Hematopoietic multipotent progenitor cell treated with erythropoietin and hydrocortisone succinate and interleukin-3 and kit ligand, for 15 days (in vitro differentiated cells): ENCODE measurements around the gene KCNH1.

Experiments used
- DNase-seq: peaks from one replicate; pipeline ENCODE4 v3.0.0-alpha.2; 2015; ENCODE audit warnings: low spot score

The KCNH1 gene

GRCh38 chr1:210711825-210712612 is 421.9 kb downstream of the KCNH1 start:
- no peak for DNase-seq

GRCh38 chr1:210709701-210710100 is 424.2 kb downstream of the KCNH1 start:
- no peak for DNase-seq

DNA sequence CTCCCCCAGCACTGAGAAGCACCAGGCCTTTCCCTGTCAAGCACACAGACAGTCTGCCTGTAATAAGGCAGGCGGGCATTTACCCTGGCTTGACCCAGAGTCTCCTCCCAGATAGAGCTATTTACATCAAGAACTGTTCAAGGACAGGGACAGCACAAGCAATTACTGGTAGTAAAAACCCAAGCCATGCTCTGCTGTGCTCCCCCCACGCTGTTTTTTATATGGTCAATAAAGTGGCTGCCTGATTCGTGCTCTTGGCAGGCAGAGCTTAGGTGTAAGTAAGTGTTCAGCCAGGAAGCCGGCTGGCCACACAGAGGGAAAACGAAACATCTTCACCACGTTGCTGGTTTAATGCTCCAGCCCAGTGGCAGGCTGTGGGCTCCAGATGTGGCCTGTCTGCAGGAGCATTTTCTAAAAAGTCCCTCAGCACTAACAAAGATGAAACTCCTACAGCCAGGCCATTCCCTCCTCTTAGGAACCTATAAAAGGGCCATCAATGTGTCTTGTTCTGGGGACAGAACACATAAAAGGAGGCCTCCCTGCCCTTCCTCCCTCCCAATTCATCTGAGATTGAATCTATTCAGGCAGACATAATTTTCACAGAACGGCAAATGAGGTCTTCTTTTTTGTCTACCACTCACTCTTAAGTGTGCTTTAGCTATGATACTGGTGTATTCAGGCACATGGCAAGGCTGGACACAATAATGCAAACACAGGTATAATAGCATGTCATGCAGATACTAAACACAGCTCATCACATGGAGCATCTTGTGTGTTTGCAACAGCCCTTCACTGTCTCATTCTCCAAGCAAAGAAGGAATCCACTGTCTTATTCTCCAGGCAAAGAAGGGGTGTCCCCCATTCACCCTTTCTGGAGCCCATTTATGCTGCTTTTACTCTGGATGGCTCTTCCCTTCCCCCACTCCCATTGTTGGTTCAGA is 426.4 kb downstream of the KCNH1 start:
- DNase-seq: no peak

DNA sequence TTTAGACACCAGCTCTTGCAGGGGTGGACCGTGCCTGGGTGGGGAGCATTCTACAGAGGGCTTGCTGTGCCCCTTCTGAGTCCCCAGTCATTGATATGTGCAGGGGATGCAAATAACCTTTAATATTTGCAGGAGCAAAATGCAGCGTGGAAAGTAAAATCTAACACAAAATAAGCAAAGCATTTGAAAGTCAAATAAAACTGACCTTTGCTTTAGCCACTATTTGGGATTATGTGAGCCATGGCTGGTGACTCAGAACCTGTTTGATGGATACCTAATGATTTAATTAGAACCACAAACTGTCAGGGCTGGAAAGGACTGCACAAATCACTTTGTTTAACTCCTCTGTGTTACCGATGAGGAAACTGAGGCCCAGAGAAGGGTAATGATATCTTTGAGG is 427.7 kb downstream of the KCNH1 start:
- no peak for DNase-seq

DNA sequence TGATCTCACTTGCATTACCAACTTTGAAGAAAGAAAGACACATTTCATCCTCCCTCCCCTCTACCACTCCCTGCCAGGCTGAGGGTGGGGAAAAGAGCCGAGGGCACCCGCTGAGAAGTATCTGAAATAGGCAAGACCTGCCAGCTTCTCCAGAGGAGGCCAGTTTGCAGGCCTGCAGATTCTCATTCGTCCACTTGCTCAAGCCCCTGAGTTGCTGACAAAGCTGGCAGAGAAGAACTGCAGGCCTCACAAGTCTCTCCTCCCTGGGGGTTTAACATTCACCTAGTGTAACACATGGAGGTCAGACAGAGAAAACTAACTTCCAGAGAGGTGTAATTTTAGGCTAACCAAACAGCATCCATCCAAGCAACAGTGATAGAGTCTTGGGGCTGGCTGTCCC is 428.9 kb downstream of the KCNH1 start:
- no peak for DNase-seq

DNA sequence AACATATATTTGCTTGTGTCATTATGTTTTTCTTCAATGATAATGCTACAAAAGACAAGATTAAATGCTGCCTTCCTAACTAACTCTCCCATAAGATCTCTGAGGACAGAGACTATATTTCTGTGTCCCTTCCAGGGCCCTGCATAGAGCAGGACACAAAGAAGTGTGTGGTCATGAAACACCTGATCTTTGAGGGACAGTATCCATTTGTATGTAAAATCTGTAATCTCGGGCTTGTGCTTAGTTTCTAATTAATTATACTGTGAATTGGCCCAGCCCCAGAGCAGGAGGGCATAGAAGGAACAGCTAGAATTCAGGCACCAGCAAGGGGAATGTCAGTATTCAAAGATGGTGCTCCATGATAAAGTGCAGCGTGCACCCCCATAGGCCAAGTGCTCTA is 430.4 kb downstream of the KCNH1 start:
- no peak for DNase-seq

- DNase-seq: no peak
Measured at GRCh38 chr1:210702506-210702905, 431.4 kb downstream of the KCNH1 start.

GRCh38 chr1:210700511-210700910 is 433.4 kb downstream of the KCNH1 start:
- no peak for DNase-seq

GRCh38 chr1:210700083-210700482 is 433.9 kb downstream of the KCNH1 start:
- DNase-seq: no peak

DNA sequence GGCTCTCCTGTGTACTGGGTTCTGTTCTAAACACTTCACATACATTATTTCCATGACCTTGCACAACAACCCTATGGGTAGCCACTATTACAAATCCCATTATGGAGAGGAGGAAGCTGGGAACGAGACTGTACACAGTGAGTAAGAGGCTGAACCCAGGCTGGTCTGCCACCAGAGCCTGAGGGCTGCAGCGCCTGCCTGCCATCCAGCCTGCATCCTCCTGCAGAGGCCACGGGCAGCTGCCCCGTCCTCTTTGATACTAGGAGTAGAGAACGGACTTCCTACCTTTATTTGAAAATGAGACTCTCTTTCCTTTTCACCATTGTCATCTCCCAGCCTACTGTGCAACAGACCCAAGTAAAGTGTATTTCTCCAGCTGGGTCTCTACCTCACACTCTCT is 435.3 kb downstream of the KCNH1 start:
- DNase-seq: no peak

GRCh38 chr1:210697185-210697584 is 436.8 kb downstream of the KCNH1 start:
- DNase-seq: no peak

- no peak for DNase-seq
Measured at GRCh38 chr1:210696709-210697108, 437.2 kb downstream of the KCNH1 start.

GRCh38 chr1:210695026-210695425 is 438.9 kb downstream of the KCNH1 start:
- DNase-seq: no peak

- DNase-seq: no peak
Measured at GRCh38 chr1:210692796-210693195, 441.2 kb downstream of the KCNH1 start.

- no peak for DNase-seq
Measured at GRCh38 chr1:210691039-210691610, 442.8 kb downstream of the KCNH1 start.

- no peak for DNase-seq
Measured at GRCh38 chr1:210690236-210690635, 443.7 kb downstream of the KCNH1 start.

- no peak for DNase-seq
Measured at GRCh38 chr1:210689826-210690225, 444.1 kb downstream of the KCNH1 start.

GRCh38 chr1:210688512-210689234 is 445.3 kb downstream of the KCNH1 start:
- DNase-seq: no peak

- DNase-seq: no peak
Measured at GRCh38 chr1:210687582-210688279, 446.2 kb downstream of the KCNH1 start.

DNA sequence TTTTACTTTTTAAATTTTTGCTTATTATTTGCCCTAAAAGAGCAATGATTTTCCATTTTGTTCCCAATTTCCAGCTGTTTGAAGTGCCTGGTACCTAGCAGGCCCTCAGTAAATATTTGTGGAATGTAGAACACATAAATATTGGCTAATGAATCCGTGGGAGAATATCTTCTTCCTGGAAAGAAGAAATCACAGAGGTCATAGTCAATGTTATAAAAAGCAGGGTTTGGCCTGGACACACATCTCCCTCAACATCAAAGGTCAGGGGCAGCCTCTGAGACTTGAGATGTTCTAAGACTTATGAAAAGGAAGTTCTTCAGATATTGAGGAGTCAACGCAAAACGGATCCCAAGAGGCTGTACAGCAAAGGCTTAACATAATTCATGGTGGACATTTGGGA is 447.1 kb downstream of the KCNH1 start:
- no peak for DNase-seq

- DNase-seq: no peak
Measured at GRCh38 chr1:210685295-210685650, 448.7 kb downstream of the KCNH1 start.
